ENCODE results near the gene ZNF200.
"Not testable (repeated sequence)": the region's sequence is repeated elsewhere in the genome, so short reads cannot be mapped to it uniquely, and the experiment has no call there.

Gene ZNF200

DNA sequence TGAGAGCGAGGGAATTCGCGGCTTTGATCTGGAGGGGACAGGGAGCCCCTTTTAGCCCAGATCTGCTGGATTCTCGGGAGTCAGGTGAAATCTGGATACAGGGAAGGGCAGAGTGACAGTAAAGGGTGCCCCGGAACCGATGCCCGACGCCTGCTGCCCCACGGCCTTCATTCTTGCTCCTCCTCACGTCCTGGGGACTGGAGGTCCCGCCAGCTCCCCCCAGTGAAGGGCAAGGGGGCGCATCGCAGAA is 46.4 kb downstream of the ZNF200 start:
- no peak overlapping the region for H3K27ac ChIP-seq (ENCODE audit: low read length)
- H3K4me3 ChIP-seq (ENCODE audit: low read length), result peak overlapping the region; percentile 70
- H3K27me3 ChIP-seq (ENCODE audit: control insufficient read depth, insufficient read depth, low read length), result peaks cover 7% of the 10 kb centered on the region
- no CpG with 5 or more reads among the region's 13 CpGs for WGBS (ENCODE audit: insufficient coverage, insufficient read length)
- DNase-seq (ENCODE audit: low read depth, low spot score), result no peak
- no peaks in the 10 kb centered on the region for H3K9me3 ChIP-seq (ENCODE audit: control insufficient read depth, insufficient read depth, low read length)
- H3K36me3 ChIP-seq (ENCODE audit: control insufficient read depth, insufficient read depth, low read length), result no peaks in the 10 kb centered on the region
- 0 out of 2 replicates have a peak, but pooled peaks cover 2% of the 10 kb centered on the region for H3K4me1 ChIP-seq (ENCODE audit: control insufficient read depth, insufficient read depth, low read length)

DNA sequence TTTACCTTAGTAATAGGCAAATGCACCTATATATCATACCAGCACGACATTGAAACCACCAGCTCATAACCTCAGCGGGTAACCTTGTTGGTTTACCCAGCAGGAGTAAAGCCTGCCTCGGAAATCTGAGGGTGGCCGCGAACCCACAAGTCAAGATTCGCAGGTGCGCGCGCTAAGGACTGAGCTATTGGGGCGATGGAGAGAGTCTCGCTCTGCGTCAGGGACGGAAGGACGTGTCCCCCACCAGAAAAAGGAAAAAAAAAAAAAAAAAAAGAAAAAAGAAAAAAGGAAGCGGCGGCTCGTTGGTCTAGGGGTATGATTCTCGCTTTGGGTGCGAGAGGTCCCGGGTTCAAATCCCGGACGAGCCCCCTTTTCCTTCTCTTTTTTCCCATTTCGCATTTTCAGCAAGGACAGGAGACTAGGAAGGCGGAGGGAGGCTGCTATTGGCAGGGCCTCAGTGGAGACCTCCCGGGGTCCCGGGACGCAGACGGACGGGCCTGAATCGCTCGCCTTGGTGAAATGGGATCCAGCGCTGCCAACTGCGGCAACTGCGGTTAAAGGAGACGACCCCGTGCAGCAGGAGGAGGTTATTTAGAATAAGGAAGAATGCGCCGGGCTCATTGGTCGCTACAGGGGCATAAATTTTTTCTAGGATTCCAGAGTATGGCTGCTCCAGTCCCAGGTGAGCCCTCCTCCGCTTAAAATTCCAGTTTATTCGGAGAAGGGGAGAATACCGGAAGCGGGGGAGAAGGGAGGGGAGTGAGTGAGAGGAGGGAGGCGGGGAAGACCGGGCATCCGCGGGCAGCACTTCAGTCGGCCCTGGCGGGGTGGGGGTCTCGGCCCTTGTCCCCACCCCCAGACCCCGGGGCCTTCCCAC is 46.9 kb downstream of the ZNF200 start, which contains the start of gene OR1F1:
OR1F1 (plus strand) TSS at position 407 of the 877 bp plus-strand sequence.
- Histone ChIP-seq H3K27me3 (ENCODE audit: control insufficient read depth, insufficient read depth, low read length) (peaks cover 7% of the 10 kb centered on the region), H3K4me3 (ENCODE audit: low read length) (peak within 1 kb of the TSS; percentile 70), H3K4me1 (ENCODE audit: control insufficient read depth, insufficient read depth, low read length) (0 out of 2 replicates have a peak, but pooled peaks cover 2% of the 10 kb centered on the region), H3K9me3 (ENCODE audit: control insufficient read depth, insufficient read depth, low read length) (no peaks in the 10 kb centered on the region), H3K36me3 (ENCODE audit: control insufficient read depth, insufficient read depth, low read length) (no peaks in the 10 kb centered on the region), H3K27ac (ENCODE audit: low read length) (no peak within 1 kb of the TSS)
- no CpG with 5 or more reads among the region's 51 CpGs for WGBS (ENCODE audit: insufficient coverage, insufficient read length)
- no peak for DNase-seq (ENCODE audit: low read depth, low spot score)

DNA sequence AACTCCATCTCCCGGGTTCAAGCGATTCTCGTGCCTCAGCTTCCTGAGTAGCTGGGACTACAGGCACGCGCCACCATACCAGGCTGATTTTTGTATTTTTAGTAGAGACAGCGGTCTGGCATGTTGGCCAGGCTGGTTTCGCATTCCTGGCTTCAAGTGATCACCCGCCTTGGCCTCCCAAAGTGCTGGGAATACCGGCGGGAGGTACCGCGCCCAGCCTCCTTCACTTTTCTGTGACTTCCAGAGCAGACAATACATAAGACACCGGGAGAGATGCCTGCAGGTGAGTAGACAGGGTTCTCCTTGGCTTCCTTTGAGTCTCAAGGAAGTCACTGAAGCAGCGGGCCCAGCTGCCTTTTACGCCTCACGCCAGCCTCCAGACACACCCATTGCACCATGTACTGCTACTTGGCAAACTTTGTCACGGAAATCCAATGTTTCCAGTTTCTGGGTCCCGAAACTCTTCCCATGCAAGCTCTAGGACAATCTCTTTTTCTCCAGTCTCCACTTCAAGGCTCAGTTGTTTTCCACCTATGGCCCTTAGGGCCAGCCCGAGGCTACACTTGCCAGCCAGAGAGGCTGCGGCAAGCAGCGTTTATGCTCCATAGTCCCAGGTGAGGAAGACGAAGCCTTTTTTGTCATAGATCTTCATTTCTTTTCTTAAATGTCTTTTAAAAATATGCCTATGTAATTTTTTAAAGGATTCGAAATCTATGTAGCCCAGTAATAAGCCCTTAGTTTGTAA is 47.8 kb downstream of the ZNF200 start:
- H3K27ac ChIP-seq (ENCODE audit: low read length), result no peak overlapping the region
- no peaks in the 10 kb centered on the region for H3K36me3 ChIP-seq (ENCODE audit: control insufficient read depth, insufficient read depth, low read length)
- peaks cover 7% of the 10 kb centered on the region for H3K27me3 ChIP-seq (ENCODE audit: control insufficient read depth, insufficient read depth, low read length)

DNA sequence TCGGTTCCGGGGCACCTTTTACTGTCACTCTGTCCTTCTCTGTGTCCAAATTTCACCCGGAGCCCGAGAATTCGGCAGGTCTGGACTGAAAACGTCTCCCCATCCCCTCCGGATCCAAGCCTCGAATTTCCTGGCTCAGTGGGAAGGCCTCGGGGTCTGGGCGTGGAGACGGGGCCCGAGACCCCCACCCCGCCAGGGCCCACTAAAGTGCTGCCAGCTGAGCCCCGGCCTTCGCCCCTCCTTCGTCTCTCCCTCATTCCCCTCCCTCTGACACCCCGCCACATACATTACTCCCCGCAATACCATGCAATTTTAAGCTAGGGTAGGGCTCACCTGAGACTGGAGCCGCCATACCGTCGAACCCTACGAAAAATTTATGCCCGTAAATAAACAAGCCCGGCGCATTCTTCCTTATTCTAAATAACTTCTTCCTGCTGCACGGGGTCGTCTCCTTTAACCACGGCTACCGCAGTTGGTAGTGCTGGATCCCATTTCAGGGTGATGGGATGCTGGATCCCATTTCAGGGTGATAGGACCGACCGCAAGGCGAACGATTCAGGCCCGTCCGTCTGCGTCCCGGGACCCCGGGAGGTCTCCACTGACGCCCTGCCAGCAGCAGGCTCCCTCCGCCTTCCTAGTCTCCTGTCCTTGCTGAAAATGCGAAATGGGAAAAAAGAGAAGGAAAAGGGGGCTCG is 51.4 kb downstream of the ZNF200 start:
- H3K27me3 ChIP-seq (ENCODE audit: control insufficient read depth, insufficient read depth, low read length), result no peaks in the 10 kb centered on the region
- no peaks in the 10 kb centered on the region for H3K9me3 ChIP-seq (ENCODE audit: control insufficient read depth, insufficient read depth, low read length)
- H3K36me3 ChIP-seq (ENCODE audit: control insufficient read depth, insufficient read depth, low read length), result no peaks in the 10 kb centered on the region
- DNase-seq (ENCODE audit: low read depth, low spot score), result no peak
- no peak overlapping the region for H3K27ac ChIP-seq (ENCODE audit: low read length)
- H3K4me1 ChIP-seq (ENCODE audit: control insufficient read depth, insufficient read depth, low read length), result no peaks in the 10 kb centered on the region
- H3K4me3 ChIP-seq (ENCODE audit: low read length), result peak overlapping the region; percentile 85
- no CpG with 5 or more reads among the region's 42 CpGs for WGBS (ENCODE audit: insufficient coverage, insufficient read length)

More for the DNA sequence above, 47.8 kb downstream of the ZNF200 start:
- DNase-seq (ENCODE audit: low read depth, low spot score), result no peak
- Histone ChIP-seq H3K4me1 (ENCODE audit: control insufficient read depth, insufficient read depth, low read length) (0 out of 2 replicates have a peak, but pooled peaks cover 2% of the 10 kb centered on the region), H3K9me3 (ENCODE audit: control insufficient read depth, insufficient read depth, low read length) (no peaks in the 10 kb centered on the region), H3K4me3 (ENCODE audit: low read length) (no peak overlapping the region)
- no CpG with 5 or more reads among the region's 23 CpGs for WGBS (ENCODE audit: insufficient coverage, insufficient read length)

DNA sequence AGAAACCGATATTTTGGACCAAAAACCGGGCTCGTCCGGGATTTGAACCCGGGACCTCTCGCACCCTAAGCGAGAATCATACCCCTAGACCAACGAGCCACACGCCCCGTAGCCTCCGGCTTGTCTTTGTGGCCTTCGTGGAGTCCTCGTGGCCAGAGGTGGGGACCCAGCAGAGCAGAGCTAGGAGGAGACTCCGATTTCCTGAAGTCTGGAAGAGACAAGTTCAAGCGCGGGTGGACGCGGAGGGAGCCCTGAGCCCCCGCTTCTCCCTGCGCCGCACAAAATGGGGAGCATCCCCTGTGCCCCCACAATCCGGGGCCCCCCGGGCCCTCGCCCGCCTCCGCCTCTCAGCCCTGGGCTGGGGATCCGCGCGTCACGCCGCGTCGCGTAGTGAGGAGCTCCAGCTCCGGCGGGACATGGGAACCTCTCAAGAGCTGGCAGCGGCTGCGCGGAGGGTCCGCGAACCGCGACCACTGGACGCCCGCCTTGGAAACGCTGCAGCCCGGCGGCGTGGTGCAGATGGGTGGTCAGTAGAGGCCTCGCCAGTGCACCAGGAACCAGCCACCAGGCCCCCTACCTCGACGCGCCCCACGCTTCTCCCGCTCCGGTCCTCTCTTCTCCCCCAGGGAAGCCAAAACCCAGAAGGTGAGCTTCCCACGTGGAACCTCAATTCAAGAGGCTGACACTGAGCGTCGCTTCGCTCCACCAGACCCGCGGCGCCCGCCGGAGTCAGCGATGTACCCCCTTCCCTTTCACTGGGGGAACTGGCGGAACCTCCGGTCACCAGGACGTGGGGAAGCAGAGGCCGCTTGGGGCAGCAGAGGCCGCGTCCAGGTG is 52.1 kb downstream of the ZNF200 start:
- DNase-seq (ENCODE audit: low read depth, low spot score), result no peak
- H3K4me3 ChIP-seq (ENCODE audit: low read length), result peak overlapping the region; percentile 85

DNA sequence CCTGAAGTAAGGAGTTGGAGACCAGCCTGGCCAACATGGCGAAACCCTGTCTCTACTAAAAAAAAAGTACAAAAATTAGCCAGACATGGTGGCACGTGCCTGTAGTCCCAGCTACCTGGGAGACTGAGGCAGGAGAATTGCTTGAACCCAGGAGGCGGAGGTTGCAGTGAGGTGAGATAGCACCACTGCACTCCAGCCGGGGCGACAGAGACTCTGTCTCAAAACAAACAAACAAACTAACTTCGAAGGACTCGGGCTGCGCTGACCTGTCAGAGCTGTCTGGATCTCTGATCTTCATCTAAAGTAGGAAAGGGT is 52.7 kb downstream of the ZNF200 start:
- not testable (repeated sequence) for H3K27me3 ChIP-seq (ENCODE audit: control insufficient read depth, insufficient read depth, low read length); H3K4me3 ChIP-seq (ENCODE audit: low read length); H3K27ac ChIP-seq (ENCODE audit: low read length); DNase-seq (ENCODE audit: low read depth, low spot score); H3K4me1 ChIP-seq (ENCODE audit: control insufficient read depth, insufficient read depth, low read length); H3K9me3 ChIP-seq (ENCODE audit: control insufficient read depth, insufficient read depth, low read length); H3K36me3 ChIP-seq (ENCODE audit: control insufficient read depth, insufficient read depth, low read length)
- WGBS (ENCODE audit: insufficient coverage, insufficient read length), result no CpG with 5 or more reads among the region's 8 CpGs

More for the DNA sequence above, 52.1 kb downstream of the ZNF200 start:
- H3K27me3 ChIP-seq (ENCODE audit: control insufficient read depth, insufficient read depth, low read length), result no peaks in the 10 kb centered on the region
- H3K27ac ChIP-seq (ENCODE audit: low read length), result no peak overlapping the region
- no CpG with 5 or more reads among the region's 72 CpGs for WGBS (ENCODE audit: insufficient coverage, insufficient read length)
- H3K36me3 ChIP-seq (ENCODE audit: control insufficient read depth, insufficient read depth, low read length), result no peaks in the 10 kb centered on the region
- no peaks in the 10 kb centered on the region for H3K9me3 ChIP-seq (ENCODE audit: control insufficient read depth, insufficient read depth, low read length)
- no peaks in the 10 kb centered on the region for H3K4me1 ChIP-seq (ENCODE audit: control insufficient read depth, insufficient read depth, low read length)

DNA sequence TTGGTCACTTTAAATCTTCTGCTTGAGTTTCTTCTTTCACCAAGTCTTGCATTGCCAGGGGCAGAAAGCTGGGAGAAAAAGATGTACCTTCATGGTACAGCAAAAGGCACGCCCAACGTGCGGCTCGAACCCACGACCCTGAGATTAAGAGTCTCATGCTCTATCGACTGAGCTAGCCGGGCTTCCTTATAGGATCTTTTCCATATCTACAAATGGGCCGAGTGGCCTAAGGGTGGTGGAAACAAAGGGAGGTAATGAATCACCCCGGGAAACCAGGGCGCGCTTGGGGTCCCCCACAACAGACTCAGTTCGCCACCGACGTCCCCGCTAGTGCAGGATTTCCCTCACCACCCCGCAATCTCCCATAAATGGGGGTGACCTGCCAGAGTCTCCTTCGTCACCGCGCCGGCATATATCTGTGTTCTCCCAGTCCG is 54.5 kb downstream of the ZNF200 start:
- Histone ChIP-seq H3K4me1 (ENCODE audit: control insufficient read depth, insufficient read depth, low read length) (no peaks in the 10 kb centered on the region), H3K4me3 (ENCODE audit: low read length) (peak overlapping the region; percentile 53; the same call in 1 of the 2 replicates), H3K27me3 (ENCODE audit: control insufficient read depth, insufficient read depth, low read length) (no peaks in the 10 kb centered on the region), H3K9me3 (ENCODE audit: control insufficient read depth, insufficient read depth, low read length) (no peaks in the 10 kb centered on the region), H3K27ac (ENCODE audit: low read length) (no peak overlapping the region), H3K36me3 (ENCODE audit: control insufficient read depth, insufficient read depth, low read length) (no peaks in the 10 kb centered on the region)
- WGBS (ENCODE audit: insufficient coverage, insufficient read length), result no CpG with 5 or more reads among the region's 21 CpGs
- no peak for DNase-seq (ENCODE audit: low read depth, low spot score)

DNA sequence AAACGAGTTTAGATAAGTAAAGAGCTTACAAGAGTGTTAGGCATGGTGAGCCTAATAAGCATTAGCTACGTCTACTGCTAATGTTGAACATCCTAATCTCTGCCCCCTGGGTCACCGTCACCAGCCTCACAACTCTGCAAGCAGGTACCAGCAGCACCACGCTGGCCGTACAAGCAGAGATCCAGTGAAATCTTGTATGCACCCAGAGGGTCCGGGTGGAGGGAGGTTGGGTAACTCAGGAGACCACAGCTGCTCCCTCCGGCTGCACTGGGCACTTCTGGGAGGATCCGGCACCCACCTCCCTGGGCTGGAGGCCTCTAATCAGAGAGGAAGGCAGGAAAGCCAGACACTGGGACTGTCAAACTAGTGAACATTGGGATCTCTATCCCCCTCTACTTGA is 55.3 kb downstream of the ZNF200 start:
- H3K4me3 ChIP-seq (ENCODE audit: low read length), result no peak overlapping the region
- no peak for DNase-seq (ENCODE audit: low read depth, low spot score)
- no peaks in the 10 kb centered on the region for H3K4me1 ChIP-seq (ENCODE audit: control insufficient read depth, insufficient read depth, low read length)
- H3K27me3 ChIP-seq (ENCODE audit: control insufficient read depth, insufficient read depth, low read length), result no peaks in the 10 kb centered on the region
- WGBS (ENCODE audit: insufficient coverage, insufficient read length), result 100% methylated on average over 1 of the region's 8 CpGs
- no peak overlapping the region for H3K27ac ChIP-seq (ENCODE audit: low read length)
- no peaks in the 10 kb centered on the region for H3K36me3 ChIP-seq (ENCODE audit: control insufficient read depth, insufficient read depth, low read length)
- H3K9me3 ChIP-seq (ENCODE audit: control insufficient read depth, insufficient read depth, low read length), result no peaks in the 10 kb centered on the region

DNA sequence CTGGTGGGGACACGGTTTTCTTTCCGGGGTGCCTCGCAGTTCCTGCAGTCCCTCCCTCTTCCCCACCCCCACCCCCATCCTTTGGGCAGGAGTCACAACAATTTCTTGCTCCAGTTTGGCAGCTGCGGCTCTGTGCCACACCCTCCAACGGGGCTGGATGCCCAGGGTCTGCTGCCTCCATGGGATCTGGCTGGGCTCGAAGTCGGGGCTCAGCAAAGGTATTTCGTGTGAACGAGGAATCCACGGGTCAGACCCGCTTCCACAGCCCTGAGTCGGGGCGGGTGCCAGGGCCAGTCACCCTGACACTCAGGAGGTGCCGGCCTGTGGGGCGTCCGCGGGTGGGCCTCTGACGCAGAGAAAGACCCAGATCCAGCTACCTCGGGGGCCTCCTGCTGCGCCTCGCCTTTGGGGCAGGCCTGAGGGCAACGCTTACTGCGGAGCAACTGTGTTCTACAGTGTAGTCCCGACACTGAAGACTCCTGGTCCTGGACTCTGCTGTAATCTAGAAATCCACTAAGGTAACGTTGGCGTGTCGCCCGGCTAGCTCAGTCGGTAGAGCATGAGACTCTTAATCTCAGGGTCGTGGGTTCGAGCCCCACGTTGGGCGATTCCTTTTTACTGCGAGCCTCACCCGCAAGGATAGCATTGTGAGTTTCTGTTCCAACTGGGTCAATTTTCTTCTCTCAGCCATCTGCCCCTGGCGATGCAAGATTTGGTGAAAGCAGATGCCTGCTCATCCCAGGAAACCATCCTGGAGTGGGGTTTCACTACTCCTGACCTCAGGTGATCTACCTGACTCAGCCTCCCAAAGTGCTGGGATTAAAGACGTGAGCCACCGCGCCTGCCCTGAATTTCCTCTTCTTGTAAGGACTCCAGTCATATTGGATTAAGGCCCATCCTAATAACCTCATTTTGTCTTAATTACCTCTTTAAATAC is 59.5 kb downstream of the ZNF200 start:
- no peaks in the 10 kb centered on the region for H3K36me3 ChIP-seq (ENCODE audit: control insufficient read depth, insufficient read depth, low read length)
- no peak for DNase-seq (ENCODE audit: low read depth, low spot score)
- no CpG with 5 or more reads among the region's 39 CpGs for WGBS (ENCODE audit: insufficient coverage, insufficient read length)
- H3K4me3 ChIP-seq (ENCODE audit: low read length), result peak overlapping the region; percentile 49; the same call in 1 of the 2 replicates
- H3K27ac ChIP-seq (ENCODE audit: low read length), result no peak overlapping the region
- H3K9me3 ChIP-seq (ENCODE audit: control insufficient read depth, insufficient read depth, low read length), result no peaks in the 10 kb centered on the region
- no peaks in the 10 kb centered on the region for H3K4me1 ChIP-seq (ENCODE audit: control insufficient read depth, insufficient read depth, low read length)
- H3K27me3 ChIP-seq (ENCODE audit: control insufficient read depth, insufficient read depth, low read length), result no peaks in the 10 kb centered on the region

Data from iPS DF 6.9 (cell line).